Measurements from ENCODE around the gene CCM2.
"Not testable (repeated sequence)": the region's sequence is repeated elsewhere in the genome, so short reads cannot be mapped to it uniquely, and the experiment has no call there.

CCM2 gene

DNA sequence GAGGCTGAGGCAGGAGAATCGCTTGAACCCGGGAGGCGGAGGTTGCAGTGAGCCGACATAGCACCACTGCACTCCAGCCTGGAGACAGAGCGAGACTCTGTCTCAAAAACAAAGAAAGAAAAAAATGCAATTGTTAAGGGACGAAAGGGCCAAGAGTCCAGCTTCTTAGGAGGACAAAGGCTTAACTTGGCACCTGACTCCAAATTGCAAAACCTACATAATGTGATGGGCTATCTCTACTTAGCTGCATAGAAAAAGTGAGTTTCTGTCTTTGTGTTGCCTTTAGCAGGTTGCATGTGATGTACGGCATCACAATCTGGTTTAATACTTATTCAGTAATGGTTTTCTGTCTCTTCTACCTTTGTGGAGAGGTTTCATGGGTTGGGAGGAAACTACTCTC is 12.5 kb upstream of the CCM2 start:
- TF ChIP-seq, protein P1, sequence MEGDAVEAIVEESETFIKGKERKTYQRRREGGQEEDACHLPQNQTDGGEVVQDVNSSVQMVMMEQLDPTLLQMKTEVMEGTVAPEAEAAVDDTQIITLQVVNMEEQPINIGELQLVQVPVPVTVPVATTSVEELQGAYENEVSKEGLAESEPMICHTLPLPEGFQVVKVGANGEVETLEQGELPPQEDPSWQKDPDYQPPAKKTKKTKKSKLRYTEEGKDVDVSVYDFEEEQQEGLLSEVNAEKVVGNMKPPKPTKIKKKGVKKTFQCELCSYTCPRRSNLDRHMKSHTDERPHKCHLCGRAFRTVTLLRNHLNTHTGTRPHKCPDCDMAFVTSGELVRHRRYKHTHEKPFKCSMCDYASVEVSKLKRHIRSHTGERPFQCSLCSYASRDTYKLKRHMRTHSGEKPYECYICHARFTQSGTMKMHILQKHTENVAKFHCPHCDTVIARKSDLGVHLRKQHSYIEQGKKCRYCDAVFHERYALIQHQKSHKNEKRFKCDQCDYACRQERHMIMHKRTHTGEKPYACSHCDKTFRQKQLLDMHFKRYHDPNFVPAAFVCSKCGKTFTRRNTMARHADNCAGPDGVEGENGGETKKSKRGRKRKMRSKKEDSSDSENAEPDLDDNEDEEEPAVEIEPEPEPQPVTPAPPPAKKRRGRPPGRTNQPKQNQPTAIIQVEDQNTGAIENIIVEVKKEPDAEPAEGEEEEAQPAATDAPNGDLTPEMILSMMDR (IDR thresholded peaks at IDR 0.05): no peak
- Mint-ChIP-seq H3K27ac (peak overlapping the region; percentile 100), H3K4me1 (peaks cover 47% of the 10 kb centered on the region), H3K27me3 (ENCODE audit: low read depth, poor library complexity) (peaks cover 6% of the 10 kb centered on the region), H3K9me3 (no peaks in the 10 kb centered on the region), H3K36me3 (ENCODE audit: low read depth) (peaks cover 54% of the 10 kb centered on the region), H3K4me3 (peak overlapping the region; percentile 97)
- DNase-seq: no peak

DNA sequence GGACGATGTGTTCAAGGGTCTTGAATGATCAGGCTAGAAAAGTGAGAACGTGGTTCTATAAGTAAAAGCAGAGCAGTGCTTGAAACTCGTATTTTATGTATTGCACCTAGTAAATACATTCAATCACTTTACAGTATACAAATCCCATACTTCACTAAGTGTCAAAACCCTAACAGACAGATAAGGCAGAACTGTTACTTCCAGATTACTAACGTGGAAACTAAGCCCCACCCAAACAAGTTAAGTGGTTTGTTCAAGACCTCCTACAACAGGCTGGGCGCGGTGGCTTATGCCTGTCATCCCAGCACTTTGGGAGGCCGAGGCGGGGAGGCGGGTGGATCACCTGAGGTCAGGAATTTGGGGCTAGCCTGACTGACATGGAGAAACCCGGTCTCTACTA is 12.0 kb upstream of the CCM2 start:
- no peak for DNase-seq
- H3K27ac Mint-ChIP-seq: no peak overlapping the region
- peaks cover 54% of the 10 kb centered on the region for H3K36me3 Mint-ChIP-seq (ENCODE audit: low read depth)
- TF ChIP-seq, protein P1 (IDR thresholded peaks at IDR 0.05): no peak
- H3K27me3 Mint-ChIP-seq (ENCODE audit: low read depth, poor library complexity): peaks cover 6% of the 10 kb centered on the region
- no peaks in the 10 kb centered on the region for H3K9me3 Mint-ChIP-seq
- H3K4me1 Mint-ChIP-seq: peaks cover 47% of the 10 kb centered on the region
- H3K4me3 Mint-ChIP-seq: no peak overlapping the region

DNA sequence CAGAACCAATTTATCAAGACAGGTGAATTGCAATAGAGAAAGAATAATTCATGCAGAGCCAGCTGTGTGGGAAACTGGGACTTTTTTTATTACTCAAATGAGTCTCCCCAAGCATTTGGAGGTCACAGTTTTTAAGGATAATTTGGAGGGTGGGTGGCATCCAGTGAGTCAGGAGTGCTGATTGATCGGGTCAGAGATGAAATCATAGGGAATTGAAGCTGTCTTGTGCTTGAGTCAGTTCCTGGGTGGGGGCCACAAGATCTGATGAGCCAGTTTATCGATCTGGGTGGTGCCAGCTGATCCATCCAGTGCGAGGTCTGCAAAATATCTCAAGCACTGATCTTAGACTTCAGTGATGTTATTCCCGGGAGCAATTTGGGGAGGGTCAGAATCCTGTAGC is 11.3 kb upstream of the CCM2 start:
- TF ChIP-seq, protein P1 (IDR thresholded peaks at IDR 0.05): no peak

DNA sequence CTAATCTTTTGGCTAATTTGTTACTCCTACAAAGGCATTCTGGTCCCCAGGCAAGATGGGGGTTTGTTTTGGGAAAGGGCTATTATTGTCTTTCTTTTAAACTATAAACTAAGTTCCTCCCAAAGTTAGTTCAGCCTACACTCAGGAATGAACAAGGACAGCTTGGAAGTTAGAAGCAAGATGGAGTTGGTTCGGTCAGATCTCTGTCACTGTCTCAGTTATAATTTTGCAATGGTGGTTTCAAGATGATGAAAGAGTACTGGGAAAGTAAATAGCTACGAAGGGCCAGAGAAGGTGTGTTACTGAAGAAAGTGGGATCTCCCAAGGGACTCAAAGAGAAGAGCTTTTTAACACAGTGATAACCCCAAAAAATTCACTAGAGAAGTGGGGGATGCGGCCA is 10.9 kb upstream of the CCM2 start:
- H3K9me3 Mint-ChIP-seq: no peaks in the 10 kb centered on the region
- peaks cover 43% of the 10 kb centered on the region for H3K4me1 Mint-ChIP-seq
- H3K4me3 Mint-ChIP-seq: no peak overlapping the region
- no peak for DNase-seq
- H3K36me3 Mint-ChIP-seq (ENCODE audit: low read depth): peaks cover 44% of the 10 kb centered on the region
- TF ChIP-seq, protein P1 (IDR thresholded peaks at IDR 0.05): no peak
- peak overlapping the region; percentile 12 for H3K27ac Mint-ChIP-seq
- H3K27me3 Mint-ChIP-seq (ENCODE audit: low read depth, poor library complexity): peaks cover 6% of the 10 kb centered on the region

More for the DNA sequence above, 11.3 kb upstream of the CCM2 start:
- peaks cover 47% of the 10 kb centered on the region for H3K4me1 Mint-ChIP-seq
- peaks cover 6% of the 10 kb centered on the region for H3K27me3 Mint-ChIP-seq (ENCODE audit: low read depth, poor library complexity)
- H3K9me3 Mint-ChIP-seq: no peaks in the 10 kb centered on the region
- no peak overlapping the region for H3K27ac Mint-ChIP-seq
- no peak overlapping the region for H3K4me3 Mint-ChIP-seq
- peaks cover 48% of the 10 kb centered on the region for H3K36me3 Mint-ChIP-seq (ENCODE audit: low read depth)
- DNase-seq: no peak

DNA sequence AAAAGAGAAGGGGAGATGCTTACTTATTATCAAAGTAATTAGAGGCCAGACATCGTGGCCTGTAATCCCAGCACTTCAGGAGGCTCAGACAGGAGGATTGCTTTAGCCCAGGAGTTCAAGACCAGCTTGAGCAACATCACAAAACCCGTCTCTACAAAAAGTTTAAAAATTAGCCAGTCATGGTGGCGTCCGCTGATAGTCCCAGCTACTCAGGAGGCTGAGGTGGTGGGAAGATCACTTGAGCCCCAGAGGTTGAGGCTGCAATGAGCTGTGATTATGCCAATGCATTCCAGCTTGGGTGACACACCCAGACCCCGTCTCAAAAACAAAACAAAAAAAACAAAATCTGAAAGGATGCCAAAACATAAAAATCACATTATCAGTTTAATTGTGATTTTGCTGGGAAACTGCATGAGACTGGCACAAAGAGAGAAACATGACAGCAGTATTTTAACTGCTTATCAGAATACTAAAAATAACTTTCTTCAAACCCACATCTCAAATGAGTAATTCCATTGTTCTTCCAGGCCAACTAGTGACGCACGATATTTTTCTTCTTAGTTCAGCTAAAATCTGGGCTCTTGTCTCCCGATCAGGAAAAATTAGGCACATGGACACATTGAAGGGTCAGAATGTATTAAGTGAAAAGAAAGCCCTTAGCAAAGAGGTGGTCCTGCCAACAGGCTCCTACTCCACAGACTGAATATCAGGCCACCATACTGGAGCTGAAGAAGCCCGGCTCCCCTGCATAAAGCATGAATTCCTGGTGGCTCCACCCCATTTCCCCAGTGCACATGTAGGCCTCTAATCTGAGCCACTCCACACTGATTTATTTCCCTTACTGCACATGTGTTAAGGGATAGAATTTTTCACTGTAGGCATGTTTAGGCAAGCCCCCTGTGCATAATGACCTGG is 9.6 kb upstream of the CCM2 start:
- Mint-ChIP-seq H3K27me3 (ENCODE audit: low read depth, poor library complexity) (peaks cover 6% of the 10 kb centered on the region), H3K36me3 (ENCODE audit: low read depth) (peaks cover 32% of the 10 kb centered on the region), H3K9me3 (no peaks in the 10 kb centered on the region), H3K4me3 (no peak overlapping the region), H3K4me1 (peaks cover 30% of the 10 kb centered on the region), H3K27ac (no peak overlapping the region)
- no peak for DNase-seq
- TF ChIP-seq, protein P1 (IDR thresholded peaks at IDR 0.05): no peak

DNA sequence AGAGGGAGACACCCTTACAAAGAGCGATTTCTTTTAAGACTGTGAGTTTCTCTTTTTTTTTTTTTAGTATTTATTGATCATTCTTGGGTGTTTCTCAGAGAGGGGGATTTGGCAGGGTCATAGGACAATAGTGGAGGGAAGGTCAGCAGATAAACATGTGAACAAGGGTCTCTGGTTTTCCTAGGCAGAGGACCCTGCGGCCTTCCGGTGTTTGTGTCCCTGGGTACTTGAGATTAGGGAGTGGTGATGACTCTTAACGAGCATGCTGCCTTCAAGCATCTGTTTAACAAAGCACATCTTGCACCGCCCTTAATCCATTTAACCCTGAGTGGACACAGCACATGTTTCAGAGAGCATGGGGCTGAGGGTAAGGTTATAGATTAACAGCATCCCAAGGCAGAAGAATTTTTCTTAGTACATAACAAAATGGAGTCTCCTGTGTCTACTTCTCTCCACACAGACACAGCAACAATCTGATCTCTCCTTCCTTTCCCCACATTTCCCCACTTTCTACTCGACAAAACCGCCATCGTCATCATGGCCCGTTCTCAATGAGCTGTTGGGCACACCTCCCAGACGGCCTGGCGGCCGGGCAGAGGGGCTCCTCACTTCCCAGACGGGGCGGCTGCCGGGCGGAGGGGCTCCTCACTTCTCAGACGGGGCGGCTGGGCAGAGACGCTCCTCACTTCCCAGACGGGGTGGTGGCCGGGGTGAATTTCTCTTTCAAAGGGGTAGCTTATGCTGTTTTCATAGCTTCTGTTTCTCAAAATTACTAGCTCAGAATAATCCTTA is 7.8 kb upstream of the CCM2 start:
- not testable (repeated sequence) for H3K4me3 Mint-ChIP-seq; H3K27me3 Mint-ChIP-seq (ENCODE audit: low read depth, poor library complexity); H3K27ac Mint-ChIP-seq; DNase-seq; H3K9me3 Mint-ChIP-seq
- H3K36me3 Mint-ChIP-seq (ENCODE audit: low read depth): peaks cover 26% of the 10 kb centered on the region
- H3K4me1 Mint-ChIP-seq: peaks cover 14% of the 10 kb centered on the region
